H1 (cell line): Measurements from ENCODE around the gene NUP50. TPM values are rescaled to one million over a fixed set of nuclear protein-coding genes. Genes with fewer than 3 reads are reported as not detected.

Experiments used
- CTCF ChIA-PET: fragments of 300-600 bp; sonication (Branson Sonifier 250); formaldehyde crosslinking; loops from one replicate; lab custom pipeline; 2021; ENCODE audit not compliant: partially characterized antibody; lab: Charles Lee
- POLR2A ChIA-PET: fragments of 300-600 bp; sonication (Branson Sonifier 250); formaldehyde crosslinking; loops from one replicate; lab custom pipeline; 2021; ENCODE audit warnings: inconsistent platforms; ENCODE audit not compliant: partially characterized antibody; lab: Charles Lee
- DNase-seq, 2 experiments: peaks; one replicate each; pipeline versions ENCODE4 v3.0.0 to v3.0.0-alpha.2; 2010 to 2022; ENCODE audit warnings: low spot score in 2 of 2, low read depth in 1 of 2, mixed read lengths in 1 of 2
- FAIRE-seq: peaks from 2 replicates; lab custom pipeline; 2011; peaks lifted over from hg19 to GRCh38; lab: Jason Lieb, UNC
- H2AFZ ChIP-seq: 2 replicates; pipeline ENCODE4 v1.8.1; 2012; ENCODE audit warnings: low read length, inconsistent platforms
- H2AK5ac ChIP-seq: 2 replicates; pipeline ENCODE4 v1.6.1; 2013; ENCODE audit warnings: low read depth, low read length
- H2BK120ac ChIP-seq: replicated peaks from 2 replicates; pipeline ENCODE3; 2013; ENCODE audit warnings: low read depth, low read length, inconsistent platforms
- H2BK12ac ChIP-seq: 2 replicates; pipeline ENCODE4 v1.6.1; 2013; ENCODE audit warnings: low read depth, low read length
- H2BK15ac ChIP-seq: 2 replicates; pipeline ENCODE4 v1.6.1; 2013; ENCODE audit warnings: low read length
- H2BK20ac ChIP-seq: 2 replicates; pipeline ENCODE4 v1.6.1; 2013; ENCODE audit warnings: low read length
- H2BK5ac ChIP-seq: 2 replicates; pipeline ENCODE4 v1.6.1; 2013; ENCODE audit warnings: low read depth, low read length
- H3K14ac ChIP-seq: 2 replicates; pipeline ENCODE4 v1.6.1; 2013; ENCODE audit warnings: inconsistent platforms; ENCODE audit not compliant: insufficient read length
- H3K18ac ChIP-seq: 2 replicates; pipeline ENCODE4 v1.6.1; 2013; ENCODE audit warnings: low read length; ENCODE audit errors: extremely low read depth
- H3K23ac ChIP-seq: 2 replicates; pipeline ENCODE4 v1.6.1; 2013; ENCODE audit warnings: inconsistent platforms; ENCODE audit not compliant: insufficient read length
- H3K23me2 ChIP-seq: 2 replicates; pipeline ENCODE4 v1.6.1; 2013; ENCODE audit warnings: low read depth, low read length
- H3K27ac ChIP-seq: 2 replicates; pipeline ENCODE4 v1.6.1; 2011; ENCODE audit warnings: low read depth, low read length, inconsistent platforms
- H3K27me3 ChIP-seq, 4 experiments: replicated peaks in 1 of 4; 1 replicate in 1 of 4; 2 replicates in 3 of 4; pipeline versions ENCODE4 v1.6.1 to v1.8.1; 2011 to 2013; ENCODE audit warnings: low read length in 3 of 4, mild to moderate bottlenecking in 3 of 4, inconsistent platforms in 2 of 4, mixed read lengths in 2 of 4, moderate library complexity in 1 of 4; ENCODE audit not compliant: control insufficient read depth in 3 of 4, insufficient read depth in 3 of 4; ENCODE audit errors: extremely low read depth in 1 of 4
- H3K36me3 ChIP-seq, 4 experiments: 2 replicates each; pipeline versions ENCODE4 v1.6.1 to v1.8.1; 2011 to 2013; ENCODE audit warnings: mild to moderate bottlenecking in 4 of 4, low read length in 3 of 4, moderate library complexity in 2 of 4, control low read depth in 1 of 4, inconsistent platforms in 1 of 4; ENCODE audit not compliant: insufficient read depth in 4 of 4, control insufficient read depth in 2 of 4
- H3K4ac ChIP-seq: replicated peaks from 2 replicates; pipeline ENCODE3; 2013; ENCODE audit warnings: low read length, low read depth, mixed read lengths, inconsistent platforms; ENCODE audit not compliant: insufficient read length
- H3K4me1 ChIP-seq, 4 experiments: replicated peaks in 1 of 4; 1 replicate in 1 of 4; 2 replicates in 3 of 4; pipeline versions ENCODE4 v1.6.1 to v1.8.1; 2011 to 2013; ENCODE audit warnings: low read length in 3 of 4, inconsistent platforms in 2 of 4, mixed read lengths in 1 of 4; ENCODE audit not compliant: insufficient read depth in 4 of 4, control insufficient read depth in 3 of 4
- H3K4me2 ChIP-seq, 2 experiments: 2 replicates each; pipeline versions ENCODE4 v1.6.1 to v1.8.1; 2011 to 2013; ENCODE audit warnings: low read depth in 2 of 2, low read length in 2 of 2, control low read depth in 1 of 2, inconsistent platforms in 1 of 2, mild to moderate bottlenecking in 1 of 2; ENCODE audit not compliant: insufficient read depth in 1 of 2
- H3K4me3 ChIP-seq, 4 experiments: fragments of 200-600, 300-600 bp in 1 of 4; sonication (generic), shearing (Covaris generic), sonication (Bioruptor Twin) in 1 of 4; 2 replicates each; pipeline versions ENCODE4 v1.5.1 to v1.8.1; 2011 to 2016; ENCODE audit warnings: low read length in 4 of 4, low read depth in 3 of 4, control low read depth in 2 of 4, inconsistent platforms in 2 of 4, mild to moderate bottlenecking in 2 of 4, mixed read lengths in 1 of 4, moderate library complexity in 1 of 4; ENCODE audit not compliant: insufficient read depth in 2 of 4; ENCODE audit errors: extremely low read depth in 1 of 4
- H3K56ac ChIP-seq: replicated peaks from 2 replicates; pipeline ENCODE3; 2013; ENCODE audit warnings: low read depth, mild to moderate bottlenecking, mixed read lengths, low read length, inconsistent platforms; ENCODE audit not compliant: insufficient read length
- H3K79me1 ChIP-seq: 2 replicates; pipeline ENCODE4 v1.6.1; 2013; ENCODE audit warnings: low read depth, low read length, control low read depth
- H3K79me2 ChIP-seq, 2 experiments: 2 replicates each; pipeline versions ENCODE4 v1.6.1 to v1.8.1; 2012 to 2013; ENCODE audit warnings: low read length in 2 of 2, mild to moderate bottlenecking in 2 of 2, inconsistent platforms in 1 of 2; ENCODE audit not compliant: insufficient read depth in 2 of 2, control insufficient read depth in 1 of 2
- H3K9ac ChIP-seq, 4 experiments: replicated peaks in 1 of 4; 1 replicate in 1 of 4; 2 replicates in 3 of 4; pipeline versions ENCODE4 v1.6.1 to v1.8.1; 2011 to 2013; ENCODE audit warnings: low read depth in 3 of 4, low read length in 3 of 4, control low read depth in 2 of 4, mild to moderate bottlenecking in 2 of 4, moderate library complexity in 2 of 4, inconsistent platforms in 1 of 4; ENCODE audit errors: extremely low read depth in 1 of 4
- H3K9me3 ChIP-seq, 2 experiments: 2 replicates each; pipeline versions ENCODE4 v1.6.1 to v1.8.1; 2012 to 2013; ENCODE audit warnings: mild to moderate bottlenecking in 2 of 2, moderate library complexity in 2 of 2, control low read depth in 1 of 2, inconsistent platforms in 1 of 2, low read depth in 1 of 2, low read length in 1 of 2, mixed read lengths in 1 of 2; ENCODE audit not compliant: insufficient read depth in 2 of 2
- H4K20me1 ChIP-seq, 2 experiments: replicated peaks in 1 of 2; 2 replicates each; pipeline versions ENCODE3 to v1.8.1; 2011 to 2013; ENCODE audit warnings: inconsistent platforms in 2 of 2, low read length in 2 of 2, mild to moderate bottlenecking in 1 of 2; ENCODE audit not compliant: insufficient read depth in 2 of 2, control insufficient read depth in 1 of 2
- H4K5ac ChIP-seq: 2 replicates; pipeline ENCODE4 v1.6.1; 2013; ENCODE audit warnings: low read length, low read depth, mixed read lengths, inconsistent platforms; ENCODE audit not compliant: insufficient read length
- H4K8ac ChIP-seq: 2 replicates; pipeline ENCODE4 v1.8.0; 2013; ENCODE audit warnings: mild to moderate bottlenecking, moderate library complexity, low read length, inconsistent platforms; ENCODE audit not compliant: insufficient read depth; ENCODE audit errors: extremely low read depth
- H4K91ac ChIP-seq: replicated peaks from 2 replicates; pipeline ENCODE3; 2013; ENCODE audit warnings: low read length, mixed read lengths, inconsistent platforms; ENCODE audit not compliant: insufficient read length
- ATF2 ChIP-seq: IDR thresholded peaks from 2 replicates; pipeline ENCODE4 v1.6.1; 2012; ENCODE audit warnings: low read length, inconsistent platforms
- BRCA1 ChIP-seq: IDR thresholded peaks from 2 replicates; pipeline ENCODE4 v1.6.1; 2012; ENCODE audit warnings: low read depth, low read length, improper control_type of control experiment
- CEBPB ChIP-seq: IDR thresholded peaks from 2 replicates; pipeline ENCODE4 v1.6.1; 2012; ENCODE audit warnings: low read depth, low read length
- E2F6 ChIP-seq: IDR thresholded peaks from 2 replicates; pipeline ENCODE4 v1.6.1; 2012; ENCODE audit warnings: inconsistent platforms
- MAFK ChIP-seq: IDR thresholded peaks from 2 replicates; pipeline ENCODE4 v1.6.1; 2012; ENCODE audit warnings: low read depth, mild to moderate bottlenecking, improper control_type of control experiment, low read length
- POLR2AphosphoS5 ChIP-seq: IDR thresholded peaks from 2 replicates; pipeline ENCODE4 v1.6.1; 2011; ENCODE audit warnings: low read depth, low read length
- TEAD4 ChIP-seq: IDR thresholded peaks from 2 replicates; pipeline ENCODE4 v1.6.1; 2012; ENCODE audit warnings: low read depth, low read length, inconsistent platforms, mixed read lengths
- USF2 ChIP-seq: IDR thresholded peaks from 2 replicates; pipeline ENCODE4 v1.6.1; 2011; ENCODE audit warnings: low read length, improper control_type of control experiment
- WGBS, 2 experiments: shearing (Covaris generic) in 1 of 2; methylation state at CpG; one replicate each; pipeline versions ENCODE4 v1.1.6 to v1.1.7; 2013 to 2015; ENCODE audit warnings: low lambda C conversion rate in 2 of 2, mixed read lengths in 2 of 2, inconsistent platforms in 1 of 2, low coverage in 1 of 2, missing lambda C conversion rate in 1 of 2; ENCODE audit not compliant: insufficient replicate concordance in 2 of 2, insufficient coverage in 1 of 2, insufficient read length in 1 of 2; ENCODE audit errors: extremely low coverage in 1 of 2, missing lambda C conversion rate in 1 of 2; 5-methylcytosine and 5-hydroxymethylcytosine counted together
- polyA plus RNA-seq, 7 experiments: library from polyadenylated mRNA; depleted of rRNA in 3 of 7; stranded (reverse) in 5 of 7; unstranded in 2 of 7; fragments of >200 nt in 5 of 7; fragments of 200-250 nt in 2 of 7; gene quantifications; 1 replicate in 5 of 7; 2 replicates in 1 of 7; 4 replicates in 1 of 7; pipeline versions ENCODE4 v1.2.1 to v1.2.3, GENCODE V29; 2011 to 2013; ENCODE audit warnings: missing spikeins in 2 of 7, mixed read lengths in 2 of 7
- total RNA-seq: library from RNA; stranded (reverse); fragmentation: NEBNext Ultra II Directional; extraction: Animal tissue kit (Norgen Biotek cat#: 25700); gene quantifications from 2 replicates; pipeline ENCODE4 v1.2.1, GENCODE V29; 2021

The NUP50 gene
- total and polyA plus RNA-seq, 2 of the 8 experiments (the other 6 are each of a cell fraction or from before 2014, with no cell fraction given), result 20.0 to 112 TPM

- Histone ChIP-seq H3K9ac (no peak overlapping the region), H4K5ac (no peak overlapping the region), H2AFZ (no peak overlapping the region), H3K79me2 (peaks cover 0 to 4% of the 10 kb centered on the region in 2 experiments; a peak in 1 of 4 replicates), H3K4me1 (peaks cover 0 to 20% (median 13%) of the 10 kb centered on the region in 4 experiments; a peak in 6 of 7 replicates), H4K91ac (no peak overlapping the region), H4K8ac (no peak overlapping the region), H2BK12ac (no peak overlapping the region), H3K79me1 (no peaks in the 10 kb centered on the region; the same call in 1 of the 2 replicates), H2AK5ac (no peak overlapping the region), H2BK20ac (no peak overlapping the region), H2BK120ac (no peak overlapping the region), H4K20me1 (peaks cover 2 to 24% of the 10 kb centered on the region in 2 experiments), H3K27ac (no peak overlapping the region), H3K4me2 (no peak overlapping the region; a peak in 1 of 4 replicates), H3K23ac (no peak overlapping the region), H3K18ac (no peak overlapping the region), H3K36me3 (no peaks in the 10 kb centered on the region), H3K4me3 (no peak overlapping the region), H3K23me2 (no peaks in the 10 kb centered on the region), H3K4ac (no peak overlapping the region), H3K27me3 (no peaks in the 10 kb centered on the region), H2BK15ac (peak overlapping the region; percentile 46; the same call in 1 of the 2 replicates), H3K56ac (no peak overlapping the region), H3K14ac (no peak overlapping the region), H3K9me3 (no peaks in the 10 kb centered on the region), H2BK5ac (no peak overlapping the region)
- POLR2A ChIA-PET, result interaction anchor here (0.5 to 0.9 kb wide), 3 partner anchors 20 to 65 kb away, joined by 3 to 4 read pairs (median 4); partner anchors contain the start of gene NUP50
- FAIRE-seq (no peak), DNase-seq (no peak)
- TF ChIP-seq USF2, result no peak
- no peak for TF ChIP-seq POLR2AphosphoS5
- TF ChIP-seq E2F6, result no peak
- no peak for TF ChIP-seq MAFK
- no peak for TF ChIP-seq TEAD4
- TF ChIP-seq CEBPB, result no peak
- TF ChIP-seq BRCA1, result no peak
- no peak for TF ChIP-seq ATF2
- 80% methylated on average over 16 of the region's 16 CpGs; no CpG with 5 or more reads in 1 of the 2 experiments for WGBS, 2 experiments
- CTCF ChIA-PET, result no interaction called here
These were observed 64.1 kb downstream of the NUP50 start for GRCh38 chr22:45227645-45228400.
